ENCODE data around the gene CSKMT. TPM values are rescaled to one million over a fixed set of nuclear protein-coding genes. Genes with fewer than 3 reads are reported as not detected.
"Not testable (repeated sequence)": the region's sequence is repeated elsewhere in the genome, so short reads cannot be mapped to it uniquely, and the experiment has no call there.

The CSKMT gene
- total and polyA plus RNA-seq, 8 donors, result 4.0 to 25.4 (median 7.7) TPM

- Histone ChIP-seq H3K27ac (no peak overlapping the region), H3K27me3 (no peaks in the 10 kb centered on the region), H3K4me1 (peaks cover 6 to 21% (median 16%) of the 10 kb centered on the region in 3 donors), H3K9me3 (no peaks in the 10 kb centered on the region), H3K4me3 (no peak overlapping the region), H3K36me3 (peaks cover 0 to 14% (median 3%) of the 10 kb centered on the region in 3 donors)
- DNase-seq (peak in 1 of 6 donors; percentile 42), ATAC-seq (no peak), FAIRE-seq (no peak)
- TF ChIP-seq CTCF (IDR thresholded peaks at IDR 0.05), result no peak
- WGBS, 2 donors, result 89 to 94% methylated on average over 24 of the region's 24 CpGs
- intact Hi-C loops (cut with DNase I), result no loop called here
Measured at GRCh38 chr11:62648185-62648966, 16.7 kb upstream of the CSKMT start.

DNA sequence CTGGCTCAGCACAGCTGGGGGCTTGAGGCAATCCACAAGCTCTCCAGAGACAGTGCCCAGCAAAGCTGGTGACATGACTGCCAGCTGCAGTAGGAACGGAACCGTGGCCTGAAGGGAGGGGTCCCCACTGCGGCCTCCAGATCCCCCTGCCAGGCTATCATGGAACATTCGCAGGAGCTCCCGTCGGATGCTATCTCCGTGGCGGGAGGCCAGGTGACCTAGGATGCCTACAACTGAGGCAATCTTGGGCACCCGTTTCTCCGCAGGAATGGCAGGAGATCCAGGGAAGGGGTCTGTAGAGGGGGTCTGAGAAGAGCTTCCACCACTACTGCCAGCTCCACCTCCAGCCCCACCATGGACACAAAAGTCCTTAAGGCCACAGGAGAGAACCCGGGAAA lies 16.1 kb upstream of the CSKMT start:
- H3K27ac ChIP-seq, result no peak overlapping the region
- intact Hi-C loops (cut with DNase I), result no loop called here
- H3K9me3 ChIP-seq, result no peaks in the 10 kb centered on the region
- WGBS, 2 donors, result 86 to 90% methylated on average over 11 of the region's 11 CpGs
- peak in 2 of 6 donors; percentile 24 to 43 for DNase-seq
- no peak for ATAC-seq
- H3K4me1 ChIP-seq, result peaks cover 6 to 21% (median 16%) of the 10 kb centered on the region in 3 donors
- H3K4me3 ChIP-seq, result no peak overlapping the region
- no peak for FAIRE-seq
- H3K27me3 ChIP-seq, result no peaks in the 10 kb centered on the region
- no peak for TF ChIP-seq CTCF (IDR thresholded peaks at IDR 0.05)
- peaks cover 0 to 14% (median 3%) of the 10 kb centered on the region in 3 donors for H3K36me3 ChIP-seq

GRCh38 chr11:62649486-62649885 lies 15.6 kb upstream of the CSKMT start:
- DNase-seq (no peak), ATAC-seq (no peak), FAIRE-seq (no peak)
- intact Hi-C loops (cut with DNase I), result no loop called here
- H3K27me3 ChIP-seq, result no peaks in the 10 kb centered on the region
- no peak overlapping the region for H3K4me3 ChIP-seq
- no peak overlapping the region for H3K27ac ChIP-seq
- WGBS, 2 donors, result 89 to 90% methylated on average over 11 of the region's 11 CpGs
- H3K4me1 ChIP-seq, result peaks cover 6 to 21% (median 16%) of the 10 kb centered on the region in 3 donors
- H3K36me3 ChIP-seq, result peaks cover 0 to 14% (median 3%) of the 10 kb centered on the region in 3 donors
- no peaks in the 10 kb centered on the region for H3K9me3 ChIP-seq
- no peak for TF ChIP-seq CTCF (IDR thresholded peaks at IDR 0.05)

- H3K27me3 ChIP-seq; FAIRE-seq; H3K4me3 ChIP-seq; H3K9me3 ChIP-seq; DNase-seq; ATAC-seq; H3K27ac ChIP-seq; intact Hi-C loops (cut with DNase I): not testable (repeated sequence)
- Histone ChIP-seq H3K4me1 (peaks cover 0 to 15% (median 14%) of the 10 kb centered on the region in 3 donors), H3K36me3 (peaks cover 0 to 14% (median 3%) of the 10 kb centered on the region in 3 donors)
- WGBS, 2 donors, result 92 to 97% methylated on average over 12 of the region's 12 CpGs
Measured at GRCh38 chr11:62650283-62650682, 14.8 kb upstream of the CSKMT start.

GRCh38 chr11:62652161-62653006 lies 12.7 kb upstream of the CSKMT start:
- H3K27ac ChIP-seq, result peak overlapping the region; percentile 62 to 89 (median 87)
- intact Hi-C loops (cut with DNase I), result no loop called here
- WGBS, 2 donors, result 29 to 35% methylated on average over 16 of the region's 16 CpGs

More at GRCh38 chr11:62652161-62653006, 12.7 kb upstream of the CSKMT start:
- H3K9me3 ChIP-seq, result no peaks in the 10 kb centered on the region
- peaks cover 0 to 14% (median 3%) of the 10 kb centered on the region in 3 donors for H3K36me3 ChIP-seq
- FAIRE-seq, result no peak
- no peak for ATAC-seq
- no peak for DNase-seq
- peaks cover 0 to 9% (median 8%) of the 10 kb centered on the region in 3 donors for H3K4me1 ChIP-seq
- H3K4me3 ChIP-seq, result peak overlapping the region; percentile 76 to 92 (median 83)
- H3K27me3 ChIP-seq, result no peaks in the 10 kb centered on the region
- TF ChIP-seq CTCF (IDR thresholded peaks at IDR 0.05), result no peak

Data from pancreas (tissue), 10 donors.